SK-N-SH (cell line): ENCODE measurements around the gene ZCCHC7. TPM values are rescaled to one million over a fixed set of nuclear protein-coding genes. Genes with fewer than 3 reads are reported as not detected.

Experiments
- CTCF ChIA-PET: fragments of 300-600, 350-600 bp; formaldehyde crosslinking; extraction: SDS; loops from one replicate; lab custom pipeline; 2021; lab: Yijun Ruan, JAX
- POLR2A ChIA-PET: fragments of 350-600 bp; sonication (Branson Sonifier 250); formaldehyde crosslinking; extraction: SDS; loops from one replicate; lab custom pipeline; 2020; ENCODE audit warnings: antibody characterized with exemption, inconsistent platforms; lab: Yijun Ruan, JAX
- DNase-seq: peaks from one replicate; pipeline ENCODE4 v3.0.0; 2012
- H2AFZ ChIP-seq: fragments of 200-600 bp; sonication (generic); 2 replicates; pipeline ENCODE4 v1.8.1; 2016; ENCODE audit warnings: antibody characterized with exemption, mild to moderate bottlenecking, low read depth
- H3F3A ChIP-seq: fragments of 200-600 bp; sonication (generic); replicated peaks from 2 replicates; pipeline ENCODE3; 2016; ENCODE audit warnings: antibody characterized with exemption, mild to moderate bottlenecking; ENCODE audit not compliant: insufficient read depth
- H3K27ac ChIP-seq, 2 experiments: fragments of 200-500 bp in 1 of 2; fragments of 200-600 bp in 1 of 2; sonication (Bioruptor generic) in 1 of 2; sonication (generic), shearing (Covaris generic) in 1 of 2; 2 replicates each; pipeline versions ENCODE4 v1.5.1 to v1.6.1; 2014 to 2016; ENCODE audit warnings: low read depth in 2 of 2, inconsistent platforms in 1 of 2, low read length in 1 of 2, mild to moderate bottlenecking in 1 of 2, mixed read lengths in 1 of 2
- H3K27me3 ChIP-seq: fragments of 200-600 bp; sonication (generic), shearing (Covaris generic); 2 replicates; pipeline ENCODE4 v1.6.1; 2016; ENCODE audit warnings: mixed run types; ENCODE audit not compliant: insufficient read depth
- H3K36me3 ChIP-seq, 2 experiments: fragments of 200-500 bp in 1 of 2; fragments of 200-600 bp in 1 of 2; sonication (Bioruptor generic) in 1 of 2; sonication (generic) in 1 of 2; replicated peaks in 1 of 2; 2 replicates each; pipeline versions ENCODE3 to v1.5.1; 2014 to 2016; ENCODE audit warnings: low read length in 1 of 2, mild to moderate bottlenecking in 1 of 2; ENCODE audit not compliant: insufficient read depth in 2 of 2, control insufficient read depth in 1 of 2
- H3K4me1 ChIP-seq, 2 experiments: fragments of 200-500 bp in 1 of 2; fragments of 200-600 bp in 1 of 2; sonication (Bioruptor generic) in 1 of 2; sonication (generic), shearing (Covaris generic) in 1 of 2; 2 replicates each; pipeline versions ENCODE4 v1.5.1 to v1.6.1; 2014 to 2016; ENCODE audit warnings: low read depth in 1 of 2, low read length in 1 of 2, mixed run types in 1 of 2; ENCODE audit not compliant: insufficient read depth in 2 of 2, control insufficient read depth in 1 of 2
- H3K4me2 ChIP-seq: fragments of 200-600 bp; sonication (generic), shearing (Covaris generic); 2 replicates; pipeline ENCODE4 v1.6.1; 2017; ENCODE audit warnings: mixed run types
- H3K4me3 ChIP-seq, 2 experiments: fragments of 200-500 bp in 1 of 2; fragments of 200-600 bp in 1 of 2; sonication (Bioruptor generic) in 1 of 2; sonication (generic), shearing (Covaris generic) in 1 of 2; 2 replicates each; pipeline versions ENCODE4 v1.5.1 to v1.8.1; 2014 to 2016; ENCODE audit warnings: low read depth in 2 of 2, inconsistent platforms in 1 of 2, low read length in 1 of 2, mild to moderate bottlenecking in 1 of 2, mixed read lengths in 1 of 2, moderate library complexity in 1 of 2
- H3K79me2 ChIP-seq: fragments of 200-600 bp; sonication (generic); 2 replicates; pipeline ENCODE4 v1.8.1; 2017; ENCODE audit warnings: mild to moderate bottlenecking; ENCODE audit not compliant: insufficient read depth
- H3K9ac ChIP-seq: fragments of 200-600 bp; sonication (generic); 2 replicates; pipeline ENCODE4 v1.6.1; 2017; ENCODE audit warnings: mixed run types
- H3K9me2 ChIP-seq: fragments of 200-600 bp; sonication (generic); 2 replicates; pipeline ENCODE4 v1.6.1; 2017; ENCODE audit warnings: mixed run types
- H3K9me3 ChIP-seq: fragments of 200-600 bp; sonication (generic); 2 replicates; pipeline ENCODE4 v1.6.1; 2017; ENCODE audit warnings: mixed run types, mild to moderate bottlenecking, moderate library complexity
- H4K20me1 ChIP-seq: fragments of 200-600 bp; sonication (generic); 2 replicates; pipeline ENCODE4 v1.6.1; 2017; ENCODE audit warnings: mild to moderate bottlenecking, mixed run types; ENCODE audit not compliant: insufficient read depth
- FOSL2 ChIP-seq: IDR thresholded peaks from 2 replicates; pipeline ENCODE4 v1.4.0; 2012; ENCODE audit warnings: low read depth, mild to moderate bottlenecking, moderate library complexity, borderline replicate concordance
- FOXM1 ChIP-seq: IDR thresholded peaks from 2 replicates; pipeline ENCODE4 v1.4.0; 2012; ENCODE audit warnings: low read depth, mild to moderate bottlenecking
- GATA2 ChIP-seq: sonication (generic); formaldehyde crosslinking; IDR thresholded peaks from 2 replicates; pipeline ENCODE4 v1.5.0; 2020; ENCODE audit warnings: mild to moderate bottlenecking, missing genetic modification reagents
- JUND ChIP-seq: IDR thresholded peaks from 2 replicates; pipeline ENCODE4 v1.4.0; 2012
- MXI1 ChIP-seq: IDR thresholded peaks from 2 replicates; pipeline ENCODE4 v1.6.1; 2012; ENCODE audit warnings: mild to moderate bottlenecking, low read depth, low read length, improper control_type of control experiment
- NFIC ChIP-seq: IDR thresholded peaks from 2 replicates; pipeline ENCODE4 v1.4.0; 2012; ENCODE audit warnings: borderline replicate concordance
- NRF1 ChIP-seq: IDR thresholded peaks from 2 replicates; pipeline ENCODE4 v1.6.1; 2012; ENCODE audit warnings: low read depth, mild to moderate bottlenecking, low read length
- RFX5 ChIP-seq: IDR thresholded peaks from 2 replicates; pipeline ENCODE4 v1.6.1; 2012; ENCODE audit warnings: mild to moderate bottlenecking, improper control_type of control experiment, low read length
- SMC3 ChIP-seq: IDR thresholded peaks from 2 replicates; pipeline ENCODE4 v1.6.1; 2012; ENCODE audit warnings: low read depth, low read length, improper control_type of control experiment
- WGBS: methylation state at CpG from one replicate; pipeline ENCODE4 v1.1.6; 2017; ENCODE audit warnings: low lambda C conversion rate; 5-methylcytosine and 5-hydroxymethylcytosine counted together
- polyA plus RNA-seq, 3 experiments: library from polyadenylated mRNA; depleted of rRNA; stranded (reverse); fragments of >200 nt; gene quantifications; 2 replicates each; pipeline ENCODE4 v1.2.3, GENCODE V29; 2012
- TF ChIP-seq, protein P1 (sequence below): fragments of 150-350 bp; IDR thresholded peaks from 2 replicates; pipeline ENCODE4 v1.6.1; 2017; ENCODE audit warnings: antibody characterized with exemption, low read length, low read depth, borderline replicate concordance
- TF ChIP-seq, protein P2 (sequence below): IDR thresholded peaks from 2 replicates; pipeline ENCODE4; 2012

ZCCHC7 gene
- polyA plus RNA-seq, 1 of the 3 experiments (the other 2 are of a cell fraction), result 12.6 TPM

DNA sequence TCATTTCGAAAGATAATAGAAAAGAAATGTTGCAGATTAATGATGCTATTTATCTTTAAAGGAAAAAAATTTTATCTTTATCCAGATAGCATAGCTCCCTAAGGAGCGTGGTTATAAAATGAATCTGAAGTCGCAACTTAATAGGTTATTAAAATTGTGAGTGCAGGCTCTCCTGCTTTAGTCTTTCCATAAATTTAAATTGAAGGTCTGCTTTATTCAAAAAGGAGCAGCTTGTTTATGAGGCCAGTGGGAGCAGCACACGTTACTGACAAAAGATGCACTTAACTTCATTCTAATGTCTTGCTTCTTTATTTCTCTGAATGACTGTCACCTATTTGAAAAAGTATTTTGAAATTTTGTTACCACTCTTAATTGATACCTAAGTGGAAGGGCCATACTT is 95.0 kb downstream of the ZCCHC7 start:
- no peak for DNase-seq
- Histone ChIP-seq H3K27ac (peak overlapping the region in 1 of 2 experiments; percentile 43; a peak in 1 of 4 replicates), H3K36me3 (peaks cover 3 to 9% of the 10 kb centered on the region in 2 experiments), H3K79me2 (peaks cover 40% of the 10 kb centered on the region), H3K4me3 (no peak overlapping the region), H3K9me3 (no peaks in the 10 kb centered on the region), H3K9ac (no peak overlapping the region), H3K4me2 (no peak overlapping the region), H3F3A (no peaks in the 10 kb centered on the region), H4K20me1 (no peaks in the 10 kb centered on the region), H2AFZ (no peak overlapping the region), H3K9me2 (no peaks in the 10 kb centered on the region), H3K27me3 (no peaks in the 10 kb centered on the region), H3K4me1 (peaks cover 3 to 16% of the 10 kb centered on the region in 2 experiments; a peak in 2 of 4 replicates)
- ChIA-PET POLR2A (no interaction called here), CTCF (interaction anchor here (0.9 kb wide), 1 partner anchor 341 kb away, joined by 3 read pairs; no protein-coding TSS in a partner anchor)
- WGBS, result 61% methylated on average over 4 of the region's 4 CpGs
- TF ChIP-seq, protein P1, sequence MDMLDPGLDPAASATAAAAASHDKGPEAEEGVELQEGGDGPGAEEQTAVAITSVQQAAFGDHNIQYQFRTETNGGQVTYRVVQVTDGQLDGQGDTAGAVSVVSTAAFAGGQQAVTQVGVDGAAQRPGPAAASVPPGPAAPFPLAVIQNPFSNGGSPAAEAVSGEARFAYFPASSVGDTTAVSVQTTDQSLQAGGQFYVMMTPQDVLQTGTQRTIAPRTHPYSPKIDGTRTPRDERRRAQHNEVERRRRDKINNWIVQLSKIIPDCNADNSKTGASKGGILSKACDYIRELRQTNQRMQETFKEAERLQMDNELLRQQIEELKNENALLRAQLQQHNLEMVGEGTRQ, result no peak
- TF ChIP-seq NRF1, result no peak
- no peak for TF ChIP-seq SMC3
- no peak for TF ChIP-seq MXI1
- TF ChIP-seq RFX5, result no peak

DNA sequence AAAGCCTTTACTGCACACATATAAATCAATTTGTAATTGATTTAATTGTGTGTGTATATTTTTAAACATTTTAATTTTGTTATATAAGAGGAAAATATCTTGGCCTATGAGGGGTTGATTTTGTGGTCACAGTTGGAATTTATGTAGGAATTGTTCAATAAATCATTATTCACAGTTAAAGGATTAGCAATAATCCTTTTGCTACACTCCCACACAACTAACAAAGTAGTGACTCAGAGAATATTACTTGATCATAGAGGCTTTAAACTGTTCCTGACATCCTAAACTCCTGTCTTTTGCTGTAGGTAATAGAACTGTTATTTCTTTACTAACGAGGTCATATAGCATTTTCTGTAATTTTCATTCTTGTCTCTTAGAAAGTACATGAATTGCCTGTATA is 95.5 kb downstream of the ZCCHC7 start:
- ChIA-PET CTCF (no interaction called here), POLR2A (no interaction called here)
- Histone ChIP-seq H3K27me3 (no peaks in the 10 kb centered on the region), H3K27ac (no peak overlapping the region; a peak in 1 of 4 replicates), H3K4me2 (no peak overlapping the region), H3K36me3 (peaks cover 3 to 6% of the 10 kb centered on the region in 2 experiments), H3K4me3 (no peak overlapping the region), H2AFZ (no peak overlapping the region), H3K4me1 (peaks cover 3 to 16% of the 10 kb centered on the region in 2 experiments; a peak in 2 of 4 replicates), H3K9me2 (no peaks in the 10 kb centered on the region), H3K79me2 (peaks cover 36% of the 10 kb centered on the region), H3F3A (no peaks in the 10 kb centered on the region), H3K9me3 (no peaks in the 10 kb centered on the region), H3K9ac (no peak overlapping the region), H4K20me1 (no peaks in the 10 kb centered on the region)
- TF ChIP-seq, protein P2, sequence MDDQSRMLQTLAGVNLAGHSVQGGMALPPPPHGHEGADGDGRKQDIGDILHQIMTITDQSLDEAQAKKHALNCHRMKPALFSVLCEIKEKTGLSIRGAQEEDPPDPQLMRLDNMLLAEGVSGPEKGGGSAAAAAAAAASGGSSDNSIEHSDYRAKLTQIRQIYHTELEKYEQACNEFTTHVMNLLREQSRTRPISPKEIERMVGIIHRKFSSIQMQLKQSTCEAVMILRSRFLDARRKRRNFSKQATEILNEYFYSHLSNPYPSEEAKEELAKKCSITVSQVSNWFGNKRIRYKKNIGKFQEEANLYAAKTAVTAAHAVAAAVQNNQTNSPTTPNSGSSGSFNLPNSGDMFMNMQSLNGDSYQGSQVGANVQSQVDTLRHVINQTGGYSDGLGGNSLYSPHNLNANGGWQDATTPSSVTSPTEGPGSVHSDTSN, result peak; percentile 35; the same call in 1 of the 2 replicates
- TF ChIP-seq FOSL2, result peak; percentile 16; the same call in 1 of the 2 replicates
- no peak for TF ChIP-seq GATA2 (CRISPR knock-in tag)
- TF ChIP-seq JUND, result 0 out of 2 replicates have a peak, but pooled peaks have one; percentile 10
- no peak for DNase-seq
- 63% methylated on average over 1 of the region's 1 CpG for WGBS

DNA sequence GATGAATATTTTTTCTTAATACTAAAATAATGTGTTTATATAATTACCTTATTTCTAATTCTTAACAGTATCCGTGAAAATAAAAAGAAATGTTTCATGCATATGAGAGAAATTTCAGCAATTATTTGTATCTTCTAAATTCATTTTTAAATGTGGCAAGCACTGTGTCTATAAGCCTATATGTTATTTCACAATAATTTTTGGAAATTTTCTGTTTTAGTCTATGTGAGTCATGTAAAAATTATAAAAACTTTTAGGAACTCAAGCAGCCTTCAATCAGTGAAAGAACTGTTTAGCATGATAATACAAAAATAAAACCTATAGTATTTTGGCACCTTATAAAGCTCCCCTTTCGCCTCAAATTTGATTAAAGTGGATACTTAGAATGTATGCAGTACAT is 96.8 kb downstream of the ZCCHC7 start:
- peaks cover 33% of the 10 kb centered on the region for H3K79me2 ChIP-seq
- H3K4me1 ChIP-seq, result peaks cover 3 to 16% of the 10 kb centered on the region in 2 experiments; a peak in 2 of 4 replicates
- no peaks in the 10 kb centered on the region for H3K9me3 ChIP-seq
- no peaks in the 10 kb centered on the region for H3K9me2 ChIP-seq
- no peak for DNase-seq
- no peaks in the 10 kb centered on the region for H4K20me1 ChIP-seq
- 96% methylated on average over 2 of the region's 2 CpGs for WGBS
- no peaks in the 10 kb centered on the region for H3F3A ChIP-seq
- H3K4me2 ChIP-seq, result no peak overlapping the region
- CTCF ChIA-PET, result no interaction called here
- H2AFZ ChIP-seq, result no peak overlapping the region
- no peak overlapping the region for H3K4me3 ChIP-seq
- no peak overlapping the region for H3K27ac ChIP-seq
- no peaks in the 10 kb centered on the region for H3K27me3 ChIP-seq
- TF ChIP-seq, protein P1, result no peak
- no peak for TF ChIP-seq FOXM1
- TF ChIP-seq RFX5, result no peak
- no peak for TF ChIP-seq NFIC
- TF ChIP-seq, all 33 proteins: peak for 0
- peaks cover 3 to 4% of the 10 kb centered on the region in 2 experiments for H3K36me3 ChIP-seq
- no peak overlapping the region for H3K9ac ChIP-seq
- POLR2A ChIA-PET, result no interaction called here
